Ascending aorta (tissue), 2 donors: ENCODE measurements around the gene TATDN3. TPM values are rescaled to one million over a fixed set of nuclear protein-coding genes. Genes with fewer than 3 reads are reported as not detected.
A peak's percentile ranks its signal among the peaks of the same experiment; 100 is the strongest.
"Not testable (repeated sequence)": the region's sequence is repeated elsewhere in the genome, so short reads cannot be mapped to it uniquely, and the experiment has no call there.

Source experiments
- DNase-seq, 2 donors: peaks; one replicate each; pipeline ENCODE4 v3.0.0-alpha.2; 2019; ENCODE audit warnings: low spot score in 2 of 2
- H3K27ac ChIP-seq, 2 donors: fragments of 200-600 bp; sonication (generic); one replicate each; pipeline ENCODE4 v1.5.1; 2016 to 2017; ENCODE audit warnings: mild to moderate bottlenecking in 1 of 2
- H3K27me3 ChIP-seq: fragments of 200-600 bp; sonication (generic); one replicate; pipeline ENCODE4 v1.5.1; 2017
- H3K36me3 ChIP-seq, 2 donors: fragments of 200-600 bp; sonication (generic); one replicate each; pipeline ENCODE4 v1.5.1; 2016
- H3K4me1 ChIP-seq, 2 donors: fragments of 200-600 bp; sonication (generic); one replicate each; pipeline ENCODE4 v1.5.1; 2016 to 2017; ENCODE audit warnings: mild to moderate bottlenecking in 1 of 2
- H3K4me3 ChIP-seq, 2 donors: fragments of 200-600 bp; sonication (generic); one replicate each; pipeline ENCODE4 v1.5.1; 2016 to 2017; ENCODE audit warnings: mild to moderate bottlenecking in 1 of 2
- H3K9me3 ChIP-seq, 2 donors: fragments of 200-600 bp; sonication (generic); one replicate each; pipeline ENCODE4 v1.5.1; 2016
- CTCF ChIP-seq, 3 experiments: fragments of 200-600 bp in 2 of 3; fragments of 450-650 bp in 1 of 3; sonication (generic) in 2 of 3; IDR thresholded peaks; one replicate each; pipeline ENCODE4 v1.5.1; 2016 to 2019; ENCODE audit warnings: antibody characterized with exemption in 3 of 3, mild to moderate bottlenecking in 1 of 3, moderate library complexity in 1 of 3
- intact Hi-C: fragments of 100-400 bp; cut with DNase I; formaldehyde crosslinking; loops from one replicate; pipeline ENCODE4 v1.15.1; 2023
- total RNA-seq: library from RNA; depleted of rRNA; stranded (reverse); fragments of >200 nt; gene quantifications from one replicate; pipeline ENCODE4 v1.1.0, GENCODE V29; 2016

Gene TATDN3
- total RNA-seq, 1 donor from 2014 or later, result 2.7 TPM

- Histone ChIP-seq H3K9me3 (no peaks in the 10 kb centered on the region), H3K27ac (no peak overlapping the region), H3K36me3 (peaks cover 9 to 25% of the 10 kb centered on the region in 2 donors), H3K27me3 (no peaks in the 10 kb centered on the region), H3K4me1 (no peaks in the 10 kb centered on the region), H3K4me3 (no peak overlapping the region)
- no peak for DNase-seq
- intact Hi-C loops, result no loop called here
- no peak for TF ChIP-seq CTCF (IDR thresholded peaks at IDR 0.05)
Measured at GRCh38 chr1:212777151-212777550, 14.5 kb upstream of the TATDN3 start.

- peaks cover 13 to 41% of the 10 kb centered on the region in 2 donors for H3K36me3 ChIP-seq
- H3K9me3 ChIP-seq, H3K4me3 ChIP-seq, intact Hi-C loops, H3K4me1 ChIP-seq, H3K27ac ChIP-seq, H3K27me3 ChIP-seq, DNase-seq: not testable (repeated sequence)
Measured at GRCh38 chr1:212779086-212779485, 12.6 kb upstream of the TATDN3 start.

- Histone ChIP-seq H3K4me1 (no peaks in the 10 kb centered on the region), H3K36me3 (peaks cover 17 to 49% of the 10 kb centered on the region in 2 donors), H3K9me3 (no peaks in the 10 kb centered on the region), H3K4me3 (no peak overlapping the region), H3K27ac (no peak overlapping the region), H3K27me3 (no peaks in the 10 kb centered on the region)
- intact Hi-C loops, result loop anchor here (5.0 kb wide), 1 partner anchor 303 kb away; no protein-coding TSS in a partner anchor
- no peak for TF ChIP-seq CTCF (IDR thresholded peaks at IDR 0.05)
- no peak for DNase-seq
Measured at GRCh38 chr1:212780759-212781158, 10.9 kb upstream of the TATDN3 start.

- Histone ChIP-seq H3K27me3 (no peaks in the 10 kb centered on the region), H3K36me3 (peaks cover 17 to 53% of the 10 kb centered on the region in 2 donors), H3K4me1 (no peaks in the 10 kb centered on the region), H3K4me3 (no peak overlapping the region), H3K9me3 (no peaks in the 10 kb centered on the region), H3K27ac (no peak overlapping the region)
- no peak for DNase-seq
- no peak for TF ChIP-seq CTCF (IDR thresholded peaks at IDR 0.05)
- intact Hi-C loops, result loop anchor here (5.0 kb wide), 1 partner anchor 304 kb away; no protein-coding TSS in a partner anchor
Measured at GRCh38 chr1:212781225-212781624, 10.5 kb upstream of the TATDN3 start.

GRCh38 chr1:212782422-212783154 is 9.1 kb upstream of the TATDN3 start:
- intact Hi-C loops, result loop anchor here (1.0 to 5.0 kb wide), 2 partner anchors 117 to 305 kb away; no protein-coding TSS in a partner anchor
- peaks cover 20 to 56% of the 10 kb centered on the region in 2 donors for H3K36me3 ChIP-seq

More at GRCh38 chr1:212782422-212783154, 9.1 kb upstream of the TATDN3 start:
- peak; percentile 33 to 61 (median 51) for TF ChIP-seq CTCF (IDR thresholded peaks at IDR 0.05)
- DNase-seq, result no peak
- no peak overlapping the region for H3K27ac ChIP-seq
- no peak overlapping the region for H3K4me3 ChIP-seq
- H3K9me3 ChIP-seq, result no peaks in the 10 kb centered on the region
- H3K4me1 ChIP-seq, result no peaks in the 10 kb centered on the region
- H3K27me3 ChIP-seq, result no peaks in the 10 kb centered on the region
